A549 (cell line): ENCODE results near the gene ADORA3. TPM values are rescaled to one million over a fixed set of nuclear protein-coding genes. Genes with fewer than 3 reads are reported as not detected.
A peak's percentile ranks its signal among the peaks of the same experiment; 100 is the strongest.

Experiments used
- ATAC-seq, 2 experiments: fragments of 200-7000 bp in 1 of 2; fragments of >200 bp in 1 of 2; cut with Nextera tagmentation in 1 of 2; cut with Tn5 transposase in 1 of 2; 3 replicates each; pipeline versions ENCODE4 v1.8.0 to v1.9.1; 2018 to 2020; ENCODE audit warnings: mild to moderate bottlenecking in 1 of 2, moderate library complexity in 1 of 2
- CTCF ChIA-PET: fragments of 300-600 bp; sonication (Branson Sonifier 250); formaldehyde crosslinking; extraction: SDS; loops from one replicate; lab custom pipeline; 2021; ENCODE audit warnings: antibody characterized with exemption, inconsistent platforms; lab: Yijun Ruan, JAX
- POLR2A ChIA-PET: fragments of 350-600 bp; formaldehyde crosslinking; extraction: SDS; loops from one replicate; lab custom pipeline; 2021; ENCODE audit warnings: antibody characterized with exemption, inconsistent platforms; lab: Yijun Ruan, JAX
- DNase-seq, 2 experiments: peaks; one replicate each; pipeline versions ENCODE4 v3.0.0 to v3.0.0-alpha.2; 2011 to 2016; ENCODE audit warnings: low read depth in 1 of 2, low spot score in 1 of 2
- FAIRE-seq: peaks from 2 replicates; lab custom pipeline; 2011; peaks lifted over from hg19 to GRCh38; lab: Jason Lieb, UNC
- H3K27ac ChIP-seq, 2 experiments: fragments of >200 bp; sonication (Bioruptor Twin); formaldehyde crosslinking; 3 replicates each; pipeline ENCODE4 v1.5.1; 2016 to 2017
- H3K4me1 ChIP-seq: fragments of >200 bp; sonication (Bioruptor Twin); formaldehyde crosslinking; 3 replicates; pipeline ENCODE4 v1.6.1; 2016
- H3K4me2 ChIP-seq: fragments of >200 bp; sonication (Bioruptor Twin); formaldehyde crosslinking; 3 replicates; pipeline ENCODE4 v1.6.1; 2016
- H3K4me3 ChIP-seq: fragments of >200 bp; sonication (Bioruptor Twin); formaldehyde crosslinking; 3 replicates; pipeline ENCODE4 v1.5.1; 2016
- H3K9me3 ChIP-seq: fragments of >200 bp; sonication (Bioruptor Twin); formaldehyde crosslinking; 3 replicates; pipeline ENCODE4 v1.6.1; 2016
- BHLHE40 ChIP-seq: IDR thresholded peaks from 2 replicates; pipeline ENCODE4 v1.6.1; 2012; ENCODE audit warnings: low read depth, low read length, inconsistent platforms
- CHD2 ChIP-seq: fragments of 150-350 bp; IDR thresholded peaks from 2 replicates; pipeline ENCODE4 v1.6.1; 2014; ENCODE audit warnings: low read length; ENCODE audit not compliant: partially characterized antibody
- CHD4 ChIP-seq: fragments of 200-600 bp; sonication (generic); IDR thresholded peaks from 2 replicates; pipeline ENCODE4 v1.6.1; 2016; ENCODE audit warnings: antibody characterized with exemption, mild to moderate bottlenecking, borderline replicate concordance
- EP300 ChIP-seq, 2 experiments: fragments of >200 bp; sonication (Bioruptor Twin); formaldehyde crosslinking; IDR thresholded peaks; 2 replicates in 1 of 2; 3 replicates in 1 of 2; pipeline ENCODE4 v1.6.1; 2016 to 2017
- HDAC2 ChIP-seq: fragments of 200-600 bp; sonication (generic); IDR thresholded peaks from 2 replicates; pipeline ENCODE4 v1.6.1; 2016
- HEYL ChIP-seq: fragments of 250-450 bp; sonication (Bioruptor Pico); IDR thresholded peaks from 2 replicates; pipeline ENCODE4 v1.8.0; 2021; ENCODE audit warnings: mild to moderate bottlenecking, moderate library complexity
- HOXB13 ChIP-seq: fragments of 250-450 bp; sonication (Bioruptor Pico); IDR thresholded peaks from 2 replicates; pipeline ENCODE4 v1.5.0; 2020; ENCODE audit warnings: low read depth, mild to moderate bottlenecking, moderate library complexity
- JUN ChIP-seq, 2 experiments: fragments of >200 bp; sonication (Bioruptor Twin); formaldehyde crosslinking; IDR thresholded peaks; 2 replicates in 1 of 2; 3 replicates in 1 of 2; pipeline ENCODE4 v1.6.1; 2016 to 2017
- KDM5A ChIP-seq: fragments of 200-600 bp; sonication (generic); IDR thresholded peaks from 2 replicates; pipeline ENCODE4 v1.6.1; 2016; ENCODE audit warnings: antibody characterized with exemption, mild to moderate bottlenecking
- NPAS2 ChIP-seq: fragments of 250-450 bp; sonication (Bioruptor Pico); IDR thresholded peaks from 2 replicates; pipeline ENCODE4 v1.8.0; 2022; ENCODE audit warnings: mild to moderate bottlenecking, moderate library complexity, borderline replicate concordance
- RAD21 ChIP-seq, 2 experiments: fragments of >200 bp in 1 of 2; sonication (Bioruptor Twin) in 1 of 2; formaldehyde crosslinking in 1 of 2; IDR thresholded peaks in 1 of 2; conservative IDR thresholded peaks in 1 of 2; 2 replicates in 1 of 2; 3 replicates in 1 of 2; pipeline ENCODE4 v1.6.1; 2012 to 2018; ENCODE audit warnings: inconsistent platforms in 1 of 2
- RFX5 ChIP-seq: fragments of 450-650 bp; IDR thresholded peaks from 2 replicates; pipeline ENCODE4 v1.7.1; 2014; ENCODE audit warnings: antibody characterized with exemption, mild to moderate bottlenecking, moderate library complexity
- RNF2 ChIP-seq: fragments of 200-600 bp; sonication (generic); IDR thresholded peaks from 2 replicates; pipeline ENCODE4 v1.6.1; 2016; ENCODE audit warnings: low read depth, mild to moderate bottlenecking, antibody characterized with exemption, moderate library complexity, borderline replicate concordance
- SMC3 ChIP-seq: fragments of >200 bp; sonication (Bioruptor Twin); formaldehyde crosslinking; IDR thresholded peaks from 3 replicates; pipeline ENCODE4 v1.6.1; 2018; ENCODE audit warnings: inconsistent platforms
- SREBF2 ChIP-seq: fragments of 450-650 bp; IDR thresholded peaks from 2 replicates; pipeline ENCODE4 v1.6.1; 2014; ENCODE audit warnings: mild to moderate bottlenecking, moderate library complexity
- TP53 ChIP-seq: fragments of 250-450 bp; sonication (Bioruptor Pico); IDR thresholded peaks from 2 replicates; pipeline ENCODE4 v1.5.0; 2021; ENCODE audit warnings: mild to moderate bottlenecking, moderate library complexity
- ZC3H11A ChIP-seq: fragments of 450-650 bp; IDR thresholded peaks from 2 replicates; pipeline ENCODE4 v1.6.1; 2014; ENCODE audit warnings: antibody characterized with exemption, mild to moderate bottlenecking
- ZFP36 ChIP-seq: fragments of 450-650 bp; IDR thresholded peaks from 2 replicates; pipeline ENCODE4 v1.6.1; 2014; ENCODE audit warnings: borderline replicate concordance; ENCODE audit not compliant: partially characterized antibody
- WGBS: methylation state at CpG from one replicate; pipeline ENCODE4 v1.1.6; 2017; ENCODE audit errors: missing lambda C conversion rate; 5-methylcytosine and 5-hydroxymethylcytosine counted together
- polyA plus RNA-seq, 4 experiments: library from polyadenylated mRNA; depleted of rRNA in 3 of 4; stranded (reverse); fragments of >200 nt; fragmentation: RNase III in 1 of 4; extraction: RNeasy Plus Mini Kit Qiagen cat#74134 plus additional on column Dnase treatment in 1 of 4; gene quantifications; 2 replicates in 3 of 4; 3 replicates in 1 of 4; pipeline ENCODE4 v1.2.3, GENCODE V29; 2011 to 2017
- TF ChIP-seq, protein P1 (sequence below): fragments of 250-450 bp; sonication (Bioruptor Pico); IDR thresholded peaks from 2 replicates; pipeline ENCODE4 v1.5.0; 2021; ENCODE audit warnings: mild to moderate bottlenecking, moderate library complexity, borderline replicate concordance
- TF ChIP-seq, protein P2 (sequence below): fragments of >200 bp; sonication (Bioruptor Twin); formaldehyde crosslinking; IDR thresholded peaks from 2 replicates; pipeline ENCODE4 v1.6.1; 2016
- TF ChIP-seq, protein P3 (sequence below): fragments of >200 bp; sonication (Bioruptor Twin); formaldehyde crosslinking; IDR thresholded peaks from 3 replicates; pipeline ENCODE4 v1.5.1; 2016
- TF ChIP-seq, protein P4 (sequence below): IDR thresholded peaks from 2 replicates; pipeline ENCODE4 v1.6.1; 2012

ADORA3 gene
- polyA plus RNA-seq, 2 of the 4 experiments (the other 2 are of a cell fraction) = not detected

DNA sequence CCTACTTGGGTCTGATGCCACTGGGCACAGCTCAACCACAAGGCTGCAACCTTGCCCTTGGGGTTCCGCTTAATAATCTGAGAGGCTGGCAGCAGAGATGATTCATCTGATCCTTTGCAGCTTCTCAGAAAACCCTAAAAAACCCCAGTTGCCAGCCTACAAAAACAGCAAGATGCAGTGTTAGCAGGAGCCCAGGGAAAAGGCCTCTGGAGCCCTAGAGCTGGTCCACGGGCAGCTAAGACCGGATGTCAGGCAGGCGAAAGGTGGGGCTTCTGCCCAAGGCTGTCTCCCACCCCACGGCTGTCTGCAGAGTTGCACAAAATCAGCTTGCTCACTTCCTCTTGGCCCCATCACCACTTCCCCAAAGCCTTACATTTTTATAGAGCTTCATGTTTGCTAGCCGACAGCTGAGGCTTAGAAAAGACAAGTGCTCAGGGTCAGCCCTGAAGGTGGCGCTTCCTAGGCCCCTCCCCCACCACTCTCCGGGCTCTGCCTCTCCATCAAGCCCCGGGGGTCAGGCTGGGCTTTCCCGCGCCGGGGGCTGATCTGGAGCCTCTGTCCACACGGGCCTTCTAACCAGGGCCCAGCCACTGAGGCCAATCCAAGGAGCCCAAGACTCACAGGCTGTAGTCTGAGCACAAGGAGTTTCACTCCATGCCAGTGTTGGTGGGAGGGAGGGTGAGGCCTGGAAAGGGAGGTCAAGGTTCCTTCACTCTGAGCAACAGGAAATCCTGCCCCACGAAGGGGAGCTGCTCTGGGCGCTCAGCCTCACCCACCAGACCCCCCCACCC, 4.2 kb upstream of the ADORA3 start:
- ATAC-seq = peak; percentile 86 to 89
- H3K4me1 ChIP-seq = peaks cover 8% of the 10 kb centered on the region
- peak overlapping the region; percentile 20; the same call in 1 of the 3 replicates for H3K4me3 ChIP-seq
- H3K9me3 ChIP-seq = no peaks in the 10 kb centered on the region
- no peak for TF ChIP-seq KDM5A
- no peak for TF ChIP-seq CHD4
- TF ChIP-seq HEYL (CRISPR knock-in tag) = no peak
- TF ChIP-seq HOXB13 (CRISPR knock-in tag) = no peak
- TF ChIP-seq SREBF2 = no peak
- no peak for TF ChIP-seq CHD2
- TF ChIP-seq, protein P1, sequence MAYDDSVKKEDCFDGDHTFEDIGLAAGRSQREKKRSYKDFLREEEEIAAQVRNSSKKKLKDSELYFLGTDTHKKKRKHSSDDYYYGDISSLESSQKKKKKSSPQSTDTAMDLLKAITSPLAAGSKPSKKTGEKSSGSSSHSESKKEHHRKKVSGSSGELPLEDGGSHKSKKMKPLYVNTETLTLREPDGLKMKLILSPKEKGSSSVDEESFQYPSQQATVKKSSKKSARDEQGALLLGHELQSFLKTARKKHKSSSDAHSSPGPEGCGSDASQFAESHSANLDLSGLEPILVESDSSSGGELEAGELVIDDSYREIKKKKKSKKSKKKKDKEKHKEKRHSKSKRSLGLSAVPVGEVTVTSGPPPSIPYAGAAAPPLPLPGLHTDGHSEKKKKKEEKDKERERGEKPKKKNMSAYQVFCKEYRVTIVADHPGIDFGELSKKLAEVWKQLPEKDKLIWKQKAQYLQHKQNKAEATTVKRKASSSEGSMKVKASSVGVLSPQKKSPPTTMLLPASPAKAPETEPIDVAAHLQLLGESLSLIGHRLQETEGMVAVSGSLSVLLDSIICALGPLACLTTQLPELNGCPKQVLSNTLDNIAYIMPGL = no peak
- TF ChIP-seq SMC3 = no peak
- TF ChIP-seq ZC3H11A = no peak
- no peak for TF ChIP-seq ZFP36
- TF ChIP-seq EP300 (IDR thresholded peaks at IDR 0.05) = no peak
- no peak for TF ChIP-seq RNF2
- TF ChIP-seq, protein P2, sequence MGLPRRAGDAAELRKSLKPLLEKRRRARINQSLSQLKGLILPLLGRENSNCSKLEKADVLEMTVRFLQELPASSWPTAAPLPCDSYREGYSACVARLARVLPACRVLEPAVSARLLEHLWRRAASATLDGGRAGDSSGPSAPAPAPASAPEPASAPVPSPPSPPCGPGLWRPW = no peak
- FAIRE-seq = no peak
- ChIA-PET POLR2A (interaction anchor here (1.1 kb wide), 1 partner anchor 247 kb away, joined by 3 read pairs; no protein-coding TSS in a partner anchor), CTCF (interaction anchor here (0.7 to 4.0 kb wide), 42 partner anchors 10 to 264 kb away, joined by 3 to 54 read pairs (median 6); partner anchors contain the start of genes INKA2 and RAP1A)
- peak overlapping the region; percentile 81 for H3K4me2 ChIP-seq
- 25% methylated on average over 7 of the region's 15 CpGs for WGBS
- DNase-seq = peak in 1 of 2 experiments; percentile 15
- H3K27ac ChIP-seq = peak overlapping the region; percentile 81 to 90

DNA sequence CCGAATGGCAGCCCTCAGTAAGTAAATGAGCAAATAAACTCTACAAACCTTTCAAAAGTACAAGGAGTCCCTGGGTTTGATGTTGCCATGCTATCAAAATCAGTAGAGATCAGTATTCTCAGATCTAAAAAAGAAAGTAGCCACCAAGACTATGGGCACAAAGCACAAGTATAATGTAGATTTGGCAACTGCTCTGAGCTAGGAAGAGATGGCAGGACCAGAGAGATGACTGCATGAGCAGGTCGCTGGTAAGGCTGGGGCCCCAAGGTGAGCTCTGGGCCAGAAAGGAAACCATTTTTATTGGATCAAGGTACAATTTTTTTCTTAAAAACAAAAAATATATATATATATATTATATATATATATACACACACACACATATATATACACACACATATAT, 3.1 kb upstream of the ADORA3 start:
- no peak for FAIRE-seq
- TF ChIP-seq BHLHE40 (no peak), SREBF2 (no peak), HEYL (CRISPR knock-in tag) (no peak)
- TF ChIP-seq, protein P3, sequence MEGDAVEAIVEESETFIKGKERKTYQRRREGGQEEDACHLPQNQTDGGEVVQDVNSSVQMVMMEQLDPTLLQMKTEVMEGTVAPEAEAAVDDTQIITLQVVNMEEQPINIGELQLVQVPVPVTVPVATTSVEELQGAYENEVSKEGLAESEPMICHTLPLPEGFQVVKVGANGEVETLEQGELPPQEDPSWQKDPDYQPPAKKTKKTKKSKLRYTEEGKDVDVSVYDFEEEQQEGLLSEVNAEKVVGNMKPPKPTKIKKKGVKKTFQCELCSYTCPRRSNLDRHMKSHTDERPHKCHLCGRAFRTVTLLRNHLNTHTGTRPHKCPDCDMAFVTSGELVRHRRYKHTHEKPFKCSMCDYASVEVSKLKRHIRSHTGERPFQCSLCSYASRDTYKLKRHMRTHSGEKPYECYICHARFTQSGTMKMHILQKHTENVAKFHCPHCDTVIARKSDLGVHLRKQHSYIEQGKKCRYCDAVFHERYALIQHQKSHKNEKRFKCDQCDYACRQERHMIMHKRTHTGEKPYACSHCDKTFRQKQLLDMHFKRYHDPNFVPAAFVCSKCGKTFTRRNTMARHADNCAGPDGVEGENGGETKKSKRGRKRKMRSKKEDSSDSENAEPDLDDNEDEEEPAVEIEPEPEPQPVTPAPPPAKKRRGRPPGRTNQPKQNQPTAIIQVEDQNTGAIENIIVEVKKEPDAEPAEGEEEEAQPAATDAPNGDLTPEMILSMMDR = no peak
- ChIA-PET POLR2A (no interaction called here), CTCF (interaction anchor here (0.7 to 4.0 kb wide), 5 partner anchors 10 to 283 kb away, joined by 3 to 54 read pairs (median 24); no protein-coding TSS in a partner anchor)
- Histone ChIP-seq H3K9me3 (no peaks in the 10 kb centered on the region), H3K4me2 (no peak overlapping the region), H3K27ac (no peak overlapping the region), H3K4me3 (no peak overlapping the region), H3K4me1 (peaks cover 8% of the 10 kb centered on the region)
- WGBS = 22% methylated on average over 2 of the region's 2 CpGs
- DNase-seq = no peak
- ATAC-seq = no peak

DNA sequence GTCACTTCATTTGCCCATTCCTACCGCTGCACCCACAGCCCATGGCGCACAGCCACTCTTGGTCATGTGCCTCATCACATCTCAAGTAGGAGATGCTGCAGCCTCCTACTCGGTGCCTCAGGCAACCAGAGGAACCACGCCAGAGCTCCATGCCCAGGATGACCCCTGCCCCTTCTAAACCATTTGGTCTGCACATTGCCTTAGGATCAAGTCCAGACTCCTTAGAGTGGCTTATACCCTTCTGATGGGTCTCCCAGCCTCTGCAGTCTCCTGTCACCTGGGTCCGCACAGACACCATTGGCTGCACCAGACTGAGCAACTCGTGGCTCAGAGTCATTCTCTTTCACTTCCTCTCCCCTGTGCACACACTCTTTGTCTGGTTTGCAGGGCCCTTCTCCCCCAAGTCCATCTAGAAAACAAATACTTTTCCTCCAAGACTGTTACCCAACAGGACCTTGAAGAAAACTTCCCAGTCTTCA, 2.2 kb upstream of the ADORA3 start:
- no peak for ATAC-seq
- H3K4me1 ChIP-seq = peaks cover 8% of the 10 kb centered on the region
- ChIA-PET CTCF (interaction anchor here (0.7 to 4.0 kb wide), 2 partner anchors 154 to 282 kb away, joined by 3 to 24 read pairs; no protein-coding TSS in a partner anchor), POLR2A (no interaction called here)
- no peak for DNase-seq
- no peaks in the 10 kb centered on the region for H3K9me3 ChIP-seq
- WGBS = 73% methylated on average over 6 of the region's 6 CpGs
- TF ChIP-seq RNF2 (no peak), NPAS2 (CRISPR knock-in tag) (no peak), RAD21 (conservative IDR thresholded peaks at IDR 0.05 in 1 of 2, IDR thresholded peaks at IDR 0.05 in 1 of 2) (no peak), RFX5 (no peak), HDAC2 (no peak), JUN (IDR thresholded peaks at IDR 0.05) (no peak), HEYL (CRISPR knock-in tag) (no peak), TP53 (CRISPR knock-in tag) (no peak)
- TF ChIP-seq, protein P4, sequence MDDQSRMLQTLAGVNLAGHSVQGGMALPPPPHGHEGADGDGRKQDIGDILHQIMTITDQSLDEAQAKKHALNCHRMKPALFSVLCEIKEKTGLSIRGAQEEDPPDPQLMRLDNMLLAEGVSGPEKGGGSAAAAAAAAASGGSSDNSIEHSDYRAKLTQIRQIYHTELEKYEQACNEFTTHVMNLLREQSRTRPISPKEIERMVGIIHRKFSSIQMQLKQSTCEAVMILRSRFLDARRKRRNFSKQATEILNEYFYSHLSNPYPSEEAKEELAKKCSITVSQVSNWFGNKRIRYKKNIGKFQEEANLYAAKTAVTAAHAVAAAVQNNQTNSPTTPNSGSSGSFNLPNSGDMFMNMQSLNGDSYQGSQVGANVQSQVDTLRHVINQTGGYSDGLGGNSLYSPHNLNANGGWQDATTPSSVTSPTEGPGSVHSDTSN = no peak
- TF ChIP-seq, protein P3 = no peak
- TF ChIP-seq, all 56 proteins: peak for 0
- Histone ChIP-seq H3K27ac (no peak overlapping the region), H3K4me3 (no peak overlapping the region), H3K4me2 (no peak overlapping the region)
- no peak for FAIRE-seq
